ENCODE measurements around the gene CLMP. TPM values are rescaled to one million over a fixed set of nuclear protein-coding genes. Genes with fewer than 3 reads are reported as not detected.

The CLMP gene
- polyA plus RNA-seq, 4 donors = 27.6 to 49.2 (median 36.7) TPM

DNA sequence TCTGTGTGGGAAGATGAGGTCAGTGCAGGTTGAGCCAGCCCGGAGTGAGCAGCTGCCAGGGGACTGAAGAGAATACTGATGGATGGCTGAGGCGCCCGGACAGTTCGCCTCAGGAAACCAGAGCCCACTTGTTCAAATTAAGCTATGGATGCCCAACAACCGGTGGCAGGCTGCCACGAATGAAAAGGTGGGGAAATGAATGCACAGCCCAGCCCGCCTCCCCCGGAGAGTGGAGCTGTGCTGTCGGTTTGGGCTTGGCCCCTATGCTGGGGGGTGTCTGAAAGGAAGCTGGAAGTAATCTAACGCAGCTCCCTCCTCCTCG is 155.0 kb downstream of the CLMP start:
- DNase-seq (ENCODE audit: low read depth in 4 of 4, low spot score in 2 of 4) = peak in 1 of 4 donors; percentile 20

DNA sequence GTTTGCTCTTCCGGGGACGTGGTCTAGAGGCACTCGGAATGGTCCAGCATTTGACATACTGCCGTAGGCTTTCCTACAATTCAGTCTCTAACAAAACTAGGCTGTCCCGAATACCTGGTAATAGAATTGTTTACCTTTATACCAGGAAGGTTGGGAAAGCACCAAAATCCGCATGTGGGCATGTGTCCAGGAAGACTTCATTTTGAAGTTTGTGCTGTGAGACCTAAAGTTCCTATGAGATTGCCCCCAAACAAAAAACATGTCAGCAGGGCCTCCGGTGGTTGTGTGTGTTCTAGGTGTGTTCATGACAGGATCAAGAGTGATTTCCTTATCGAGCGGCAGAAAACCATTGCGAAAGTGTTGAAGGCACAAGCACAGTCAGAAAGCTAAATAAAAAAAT is 159.2 kb downstream of the CLMP start:
- DNase-seq (ENCODE audit: low read depth in 4 of 4, low spot score in 2 of 4) = no peak

DNA sequence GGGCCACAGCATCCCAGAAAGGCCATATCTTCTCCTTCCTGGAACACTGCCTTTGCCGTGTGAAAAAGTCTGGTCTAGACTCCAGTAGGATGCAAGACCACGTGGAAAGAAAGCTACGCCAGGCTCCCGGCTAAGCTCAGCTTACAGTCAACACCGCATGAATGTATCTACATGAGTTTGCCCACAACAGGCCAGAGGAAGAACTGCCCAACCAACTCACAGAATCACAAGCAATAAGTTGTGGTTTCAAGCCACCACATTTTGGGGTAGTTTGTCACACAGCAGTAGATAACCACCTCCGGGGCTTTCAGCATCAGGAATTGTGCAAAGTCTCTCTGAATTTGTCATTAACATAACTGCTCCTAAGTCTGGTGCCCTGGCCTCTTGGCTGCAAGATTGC is 160.5 kb downstream of the CLMP start:
- DNase-seq (ENCODE audit: low read depth in 4 of 4, low spot score in 2 of 4) = no peak

DNA sequence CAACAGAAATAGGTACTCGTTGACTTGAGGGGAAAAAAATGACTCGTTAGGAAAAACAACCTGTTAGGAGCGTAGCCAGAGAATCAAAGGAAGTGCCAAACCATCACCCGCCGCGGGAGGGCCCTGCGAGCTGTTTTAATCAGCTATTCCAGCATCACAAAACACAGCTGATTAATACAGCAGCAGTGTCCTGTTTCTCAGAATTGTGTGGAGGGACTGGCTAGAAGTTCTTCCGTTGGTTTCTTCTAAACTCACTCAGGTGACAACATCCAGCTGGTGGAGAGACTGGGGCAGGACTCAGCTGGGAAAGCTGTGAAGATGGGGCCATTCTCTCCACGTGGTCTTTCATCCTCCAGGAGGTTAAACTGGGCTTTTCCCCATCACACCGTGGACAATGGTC is 161.2 kb downstream of the CLMP start:
- no peak for DNase-seq (ENCODE audit: low read depth in 4 of 4, low spot score in 2 of 4)

DNA sequence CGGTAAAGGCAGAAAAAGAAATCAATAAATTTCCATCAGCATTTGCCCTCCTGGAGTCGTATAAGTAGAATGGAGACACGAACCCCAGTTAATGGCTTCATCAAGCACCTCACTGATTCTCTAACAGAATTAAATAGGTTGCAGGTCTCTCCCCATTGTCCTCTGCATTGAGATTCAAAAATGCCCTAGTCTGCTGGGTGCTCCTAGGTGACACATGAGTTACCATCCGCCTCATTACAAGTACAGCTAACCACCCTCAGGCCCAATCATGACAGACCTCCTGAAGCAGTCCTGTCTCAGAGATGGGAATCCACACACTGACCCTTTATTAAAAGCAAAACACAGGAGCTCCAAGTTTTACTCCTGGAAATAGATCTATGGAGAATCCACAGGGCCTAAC is 164.5 kb downstream of the CLMP start:
- DNase-seq (ENCODE audit: low read depth in 4 of 4, low spot score in 2 of 4) = no peak

DNA sequence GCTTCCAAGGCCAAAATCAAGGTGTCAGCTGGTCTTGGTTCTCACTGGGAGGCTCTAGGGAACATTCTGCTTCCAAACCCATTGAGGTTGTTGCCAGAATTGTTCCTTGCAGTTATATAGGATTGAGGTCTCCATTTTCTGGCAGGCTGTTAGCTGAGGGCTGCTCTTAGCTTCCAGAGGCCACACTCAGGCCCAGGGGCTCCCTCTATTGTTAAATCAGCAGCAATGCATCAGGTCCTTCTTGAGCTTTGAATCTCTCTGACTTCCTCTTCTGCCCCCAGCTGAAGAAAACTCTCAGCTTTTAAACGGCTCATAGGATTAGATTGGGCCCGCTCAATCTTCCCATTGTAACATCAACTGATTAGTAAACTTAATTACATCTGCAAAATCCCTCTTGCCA is 174.1 kb downstream of the CLMP start:
- DNase-seq (ENCODE audit: low read depth in 4 of 4, low spot score in 2 of 4) = no peak

Other genes with a start within 250 kb of the CLMP start
- not detected for gene BSX, start 213.4 kb downstream of the CLMP start, polyA plus RNA-seq (ENCODE audit: insufficient read length in 4 of 4)
- 1,000 to 10,000 TPM; 1,196 to 1,453 (median 1,312) TPM for gene HSPA8, start 133.1 kb downstream of the CLMP start, polyA plus RNA-seq (ENCODE audit: insufficient read length in 4 of 4)
- 10 to 100 TPM; 11.4 to 16.9 (median 13.6) TPM for gene GRAMD1B, start 235.0 kb upstream of the CLMP start, polyA plus RNA-seq (ENCODE audit: insufficient read length in 4 of 4)